Astrocyte (in vitro differentiated cells and primary cell): Measurements from ENCODE around the gene POU2AF1. TPM values are rescaled to one million over a fixed set of nuclear protein-coding genes. Genes with fewer than 3 reads are reported as not detected.

Source experiments
- DNase-seq: peaks from one replicate; pipeline ENCODE4 v3.0.0-alpha.2; 2010; ENCODE audit warnings: low read depth
- FAIRE-seq: peaks from 2 replicates; lab custom pipeline; 2011; peaks lifted over from hg19 to GRCh38; lab: Jason Lieb, UNC
- H2AFZ ChIP-seq: 2 replicates; pipeline ENCODE4 v1.6.0; 2012; ENCODE audit warnings: low read depth, low read length, inconsistent platforms
- H3K27ac ChIP-seq: 2 replicates; pipeline ENCODE4 v1.5.1; 2011; ENCODE audit warnings: low read depth, low read length, inconsistent platforms
- H3K27me3 ChIP-seq: 2 replicates; pipeline ENCODE4 v1.6.0; 2011; ENCODE audit warnings: low read length, inconsistent platforms; ENCODE audit not compliant: insufficient read depth
- H3K36me3 ChIP-seq: 2 replicates; pipeline ENCODE4 v1.5.1; 2011; ENCODE audit warnings: low read length, inconsistent platforms; ENCODE audit not compliant: insufficient read depth
- H3K4me1 ChIP-seq: 2 replicates; pipeline ENCODE4 v1.5.1; 2011; ENCODE audit warnings: low read length, inconsistent platforms; ENCODE audit not compliant: insufficient read depth
- H3K4me2 ChIP-seq: 2 replicates; pipeline ENCODE4 v1.6.0; 2012; ENCODE audit warnings: low read length, inconsistent platforms
- H3K4me3 ChIP-seq: 2 replicates; pipeline ENCODE4 v1.5.1; 2011; ENCODE audit warnings: low read depth, mild to moderate bottlenecking, low read length, inconsistent platforms; ENCODE audit not compliant: insufficient read depth
- H3K79me2 ChIP-seq: 2 replicates; pipeline ENCODE4 v1.6.0; 2012; ENCODE audit warnings: mild to moderate bottlenecking, low read length, inconsistent platforms; ENCODE audit not compliant: insufficient read depth
- H3K9ac ChIP-seq: 2 replicates; pipeline ENCODE4 v1.6.0; 2012; ENCODE audit warnings: mild to moderate bottlenecking, low read length, inconsistent platforms
- H3K9me3 ChIP-seq: 2 replicates; pipeline ENCODE4 v1.5.1; 2012; ENCODE audit warnings: low read depth, mild to moderate bottlenecking, low read length, inconsistent platforms; ENCODE audit not compliant: insufficient read depth
- H4K20me1 ChIP-seq: 2 replicates; pipeline ENCODE4 v1.6.0; 2012; ENCODE audit warnings: low read length, inconsistent platforms; ENCODE audit not compliant: insufficient read depth
- H3K27ac Mint-ChIP-seq: one replicate; pipeline ENCODE4 v1.8.0; 2021; ENCODE audit warnings: mild to moderate bottlenecking, mixed read lengths; ENCODE audit not compliant: unreplicated experiment
- H3K27me3 Mint-ChIP-seq: one replicate; pipeline ENCODE4 v1.8.0; 2021; ENCODE audit warnings: low read depth, mixed read lengths; ENCODE audit not compliant: unreplicated experiment
- H3K36me3 Mint-ChIP-seq: one replicate; pipeline ENCODE4 v1.8.0; 2021; ENCODE audit warnings: low read depth, mixed read lengths; ENCODE audit not compliant: unreplicated experiment
- H3K4me1 Mint-ChIP-seq: one replicate; pipeline ENCODE4 v1.8.0; 2021; ENCODE audit warnings: low read depth, mixed read lengths; ENCODE audit not compliant: unreplicated experiment
- H3K4me3 Mint-ChIP-seq: one replicate; pipeline ENCODE4 v1.8.0; 2021; ENCODE audit warnings: mild to moderate bottlenecking, moderate library complexity, mixed read lengths; ENCODE audit not compliant: unreplicated experiment
- H3K9me3 Mint-ChIP-seq: one replicate; pipeline ENCODE4 v1.8.0; 2021; ENCODE audit warnings: mild to moderate bottlenecking, mixed read lengths; ENCODE audit not compliant: unreplicated experiment
- CTCF ChIP-seq: IDR thresholded peaks from 2 replicates; pipeline ENCODE4 v1.5.1; 2011; ENCODE audit warnings: low read depth, mild to moderate bottlenecking, inconsistent platforms, low read length, moderate library complexity; ENCODE audit not compliant: insufficient read depth
- EZH2 ChIP-seq: IDR thresholded peaks from 2 replicates; pipeline ENCODE4 v1.6.1; 2012; ENCODE audit warnings: mild to moderate bottlenecking, low read length, inconsistent platforms; ENCODE audit not compliant: insufficient read depth
- total RNA-seq: library from RNA; stranded (reverse); gene quantifications from 2 replicates; pipeline ENCODE4 v1.2.1, GENCODE V29; 2021

Gene POU2AF1
- total RNA-seq, 1 donor from 2014 or later: not detected

- Mint-ChIP-seq H3K9me3 (no peaks in the 10 kb centered on the region), H3K4me1 (peaks cover 5% of the 10 kb centered on the region), H3K4me3 (no peak overlapping the region), H3K27ac (no peak overlapping the region), H3K27me3 (peaks cover 34% of the 10 kb centered on the region), H3K36me3 (no peaks in the 10 kb centered on the region)
- Histone ChIP-seq H3K27me3 (no peaks in the 10 kb centered on the region), H3K9me3 (no peaks in the 10 kb centered on the region), H3K4me3 (no peak overlapping the region), H3K4me1 (no peaks in the 10 kb centered on the region), H3K79me2 (no peaks in the 10 kb centered on the region), H3K9ac (no peak overlapping the region), H3K27ac (no peak overlapping the region), H3K36me3 (no peaks in the 10 kb centered on the region), H4K20me1 (no peaks in the 10 kb centered on the region), H2AFZ (no peak overlapping the region), H3K4me2 (no peak overlapping the region)
- peak; percentile 6 for DNase-seq
- TF ChIP-seq CTCF: no peak
- no peak for TF ChIP-seq EZH2
- FAIRE-seq: no peak
Measured at GRCh38 chr11:111393096-111393495, 14.0 kb upstream of the POU2AF1 start.

- no peak for FAIRE-seq
- no peak overlapping the region for H3K4me2 ChIP-seq
- TF ChIP-seq CTCF: no peak
- no peak for TF ChIP-seq EZH2
- no peaks in the 10 kb centered on the region for H3K79me2 ChIP-seq
- Mint-ChIP-seq H3K4me1 (peaks cover 5% of the 10 kb centered on the region), H3K9me3 (no peaks in the 10 kb centered on the region), H3K27me3 (peaks cover 33% of the 10 kb centered on the region), H3K4me3 (no peak overlapping the region), H3K36me3 (no peaks in the 10 kb centered on the region), H3K27ac (no peak overlapping the region)
- H3K4me3 ChIP-seq: no peak overlapping the region
- no peak for DNase-seq
- H3K27ac ChIP-seq: no peak overlapping the region
- no peak overlapping the region for H2AFZ ChIP-seq
- no peak overlapping the region for H3K9ac ChIP-seq
- no peaks in the 10 kb centered on the region for H3K9me3 ChIP-seq
- H3K36me3 ChIP-seq: no peaks in the 10 kb centered on the region
- H4K20me1 ChIP-seq: no peaks in the 10 kb centered on the region
- no peaks in the 10 kb centered on the region for H3K27me3 ChIP-seq
- no peaks in the 10 kb centered on the region for H3K4me1 ChIP-seq
Measured at GRCh38 chr11:111392552-111392951, 13.5 kb upstream of the POU2AF1 start.

- DNase-seq: no peak
- no peak overlapping the region for H2AFZ ChIP-seq
Measured at GRCh38 chr11:111391328-111392124, 12.5 kb upstream of the POU2AF1 start.

More at GRCh38 chr11:111391328-111392124, 12.5 kb upstream of the POU2AF1 start:
- Histone ChIP-seq H4K20me1 (no peaks in the 10 kb centered on the region), H3K36me3 (no peaks in the 10 kb centered on the region), H3K27ac (no peak overlapping the region), H3K9me3 (no peaks in the 10 kb centered on the region), H3K27me3 (no peaks in the 10 kb centered on the region), H3K4me1 (no peaks in the 10 kb centered on the region), H3K79me2 (no peaks in the 10 kb centered on the region), H3K4me3 (no peak overlapping the region), H3K9ac (no peak overlapping the region), H3K4me2 (no peak overlapping the region)
- TF ChIP-seq CTCF: no peak
- no peak for TF ChIP-seq EZH2
- H3K4me1 Mint-ChIP-seq: peaks cover 5% of the 10 kb centered on the region
- H3K4me3 Mint-ChIP-seq: no peak overlapping the region
- H3K27me3 Mint-ChIP-seq: peaks cover 26% of the 10 kb centered on the region
- no peaks in the 10 kb centered on the region for H3K9me3 Mint-ChIP-seq
- H3K27ac Mint-ChIP-seq: no peak overlapping the region
- H3K36me3 Mint-ChIP-seq: no peaks in the 10 kb centered on the region
- no peak for FAIRE-seq
